Small intestine (tissue), 7 donors: ENCODE results near the gene MPHOSPH8. TPM values are rescaled to one million over a fixed set of nuclear protein-coding genes. Genes with fewer than 3 reads are reported as not detected.
A peak's percentile ranks its signal among the peaks of the same experiment; 100 is the strongest.

Experiments used
- DNase-seq, 2 donors: peaks; one replicate each; pipeline versions ENCODE4 v3.0.0 to v3.0.0-alpha.2; 2013
- FAIRE-seq: peaks from 2 replicates; lab custom pipeline; 2012; peaks lifted over from hg19 to GRCh38; lab: Jason Lieb, UNC
- H3K27ac ChIP-seq, 3 donors: one replicate each; pipeline ENCODE4 v1.5.1; 2013; ENCODE audit warnings: low read length in 2 of 3, mild to moderate bottlenecking in 2 of 3, control low read depth in 1 of 3, inconsistent platforms in 1 of 3, low read depth in 1 of 3, moderate library complexity in 1 of 3
- H3K27me3 ChIP-seq, 3 donors: one replicate each; pipeline ENCODE4 v1.6.1; 2013; ENCODE audit warnings: low read length in 3 of 3, inconsistent platforms in 1 of 3; ENCODE audit not compliant: control insufficient read depth in 3 of 3, insufficient read depth in 3 of 3
- H3K36me3 ChIP-seq, 3 donors: one replicate each; pipeline ENCODE4 v1.6.1; 2013; ENCODE audit warnings: low read length in 3 of 3, inconsistent platforms in 1 of 3, low read depth in 1 of 3, mild to moderate bottlenecking in 1 of 3, moderate library complexity in 1 of 3; ENCODE audit not compliant: control insufficient read depth in 3 of 3, insufficient read depth in 2 of 3
- H3K4me1 ChIP-seq, 3 donors: one replicate each; pipeline ENCODE4 v1.6.1; 2013; ENCODE audit warnings: low read length in 2 of 3, inconsistent platforms in 1 of 3, low read depth in 1 of 3, mild to moderate bottlenecking in 1 of 3, moderate library complexity in 1 of 3; ENCODE audit not compliant: control insufficient read depth in 3 of 3, insufficient read depth in 2 of 3
- H3K4me3 ChIP-seq, 3 donors: one replicate each; pipeline ENCODE4 v1.5.1; 2013; ENCODE audit warnings: low read length in 3 of 3, control low read depth in 1 of 3, inconsistent platforms in 1 of 3, low read depth in 1 of 3, mild to moderate bottlenecking in 1 of 3, moderate library complexity in 1 of 3
- H3K9me3 ChIP-seq, 2 donors: one replicate each; pipeline ENCODE4 v1.6.1; 2013; ENCODE audit warnings: low read depth in 1 of 2, low read length in 1 of 2; ENCODE audit not compliant: control insufficient read depth in 2 of 2, insufficient read depth in 1 of 2
- WGBS, 3 donors: extraction: QIAGEN DNeasy Blood & Tissue Kit; methylation state at CpG; one replicate each; pipeline ENCODE4 v1.1.7; 2013; 5-methylcytosine and 5-hydroxymethylcytosine counted together
- polyA plus RNA-seq, 4 donors: library from polyadenylated mRNA; stranded (reverse) in 3 of 4; unstranded in 1 of 4; fragments of 200-250 nt in 3 of 4; fragments of 120-200 nt in 1 of 4; gene quantifications; one replicate each; pipeline versions ENCODE4 v1.2.1 to v1.2.3, GENCODE V29; 2013
- donor health status: healthy with polysubstance abuse.
- donor health status: control.
- donor health status: control.
- donor health status: Bipolar disorder and iron deficiency.
- donor health status: healthy.

Gene MPHOSPH8
- polyA plus RNA-seq, 4 donors = 21.2 to 54.7 (median 28.1) TPM

DNA sequence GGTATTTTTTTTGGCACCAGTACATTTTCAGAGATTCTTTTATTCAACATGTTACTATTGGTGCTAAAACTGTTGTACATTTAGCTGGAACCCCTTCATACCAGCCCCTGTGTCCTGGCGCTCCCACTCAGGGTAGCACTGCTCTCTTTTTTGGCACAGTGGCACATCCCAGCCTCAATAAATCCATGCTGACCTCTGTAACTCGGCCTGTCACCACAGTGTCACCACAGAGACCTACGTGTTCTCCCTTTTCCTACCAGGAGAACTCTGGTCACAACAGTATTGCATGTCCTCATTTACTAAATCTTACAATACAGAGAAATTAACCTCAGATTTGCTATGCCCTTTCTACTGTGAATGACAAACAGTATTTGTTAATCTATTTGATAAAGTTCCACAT lies 10.2 kb downstream of the MPHOSPH8 start:
- no peaks in the 10 kb centered on the region for H3K4me1 ChIP-seq
- H3K27me3 ChIP-seq = no peaks in the 10 kb centered on the region
- H3K27ac ChIP-seq = no peak overlapping the region
- H3K9me3 ChIP-seq = no peaks in the 10 kb centered on the region
- no peak overlapping the region for H3K4me3 ChIP-seq
- 94 to 97% (median 95%) methylated on average over 3 of the region's 3 CpGs for WGBS, 3 donors
- DNase-seq = no peak
- no peak for FAIRE-seq
- H3K36me3 ChIP-seq = peaks cover 6 to 24% (median 11%) of the 10 kb centered on the region in 3 donors

- H3K9me3 ChIP-seq = no peaks in the 10 kb centered on the region
- no peaks in the 10 kb centered on the region for H3K4me1 ChIP-seq
- H3K4me3 ChIP-seq = no peak overlapping the region
- H3K27me3 ChIP-seq = no peaks in the 10 kb centered on the region
- FAIRE-seq = no peak
- DNase-seq = no peak
- WGBS, 3 donors = 89 to 100% (median 97%) methylated on average over 2 of the region's 2 CpGs
- H3K27ac ChIP-seq = no peak overlapping the region
- peaks cover 8 to 21% (median 11%) of the 10 kb centered on the region in 3 donors for H3K36me3 ChIP-seq
These were observed 11.5 kb downstream of the MPHOSPH8 start for GRCh38 chr13:19645000-19645399.

GRCh38 chr13:19646063-19646462 lies 12.6 kb downstream of the MPHOSPH8 start:
- FAIRE-seq (no peak), DNase-seq (no peak)
- no peak overlapping the region for H3K4me3 ChIP-seq
- 77 to 84% (median 83%) methylated on average over 4 of the region's 4 CpGs for WGBS, 3 donors
- H3K27me3 ChIP-seq = no peaks in the 10 kb centered on the region
- H3K9me3 ChIP-seq = no peaks in the 10 kb centered on the region
- H3K27ac ChIP-seq = no peak overlapping the region
- no peaks in the 10 kb centered on the region for H3K4me1 ChIP-seq
- H3K36me3 ChIP-seq = peaks cover 10 to 24% (median 11%) of the 10 kb centered on the region in 3 donors

DNA sequence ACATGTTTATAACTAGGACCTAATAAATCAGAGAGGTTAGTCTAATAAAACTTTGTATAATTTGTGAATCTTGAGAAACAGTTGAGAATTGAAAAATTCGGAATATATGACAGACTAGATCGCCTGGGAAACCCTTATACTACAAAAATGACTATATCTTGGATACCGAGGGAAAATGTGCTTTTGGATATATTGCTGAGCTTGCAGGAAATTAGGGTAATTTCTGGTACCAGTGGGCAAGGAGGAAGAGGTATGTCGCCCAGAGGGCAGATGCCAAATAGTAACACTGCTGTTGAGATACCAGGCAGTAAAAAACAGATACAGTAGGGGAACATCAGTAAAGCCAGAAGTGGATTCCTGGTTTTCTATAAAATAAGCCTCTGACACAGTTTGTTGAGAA lies 17.3 kb downstream of the MPHOSPH8 start:
- H3K4me3 ChIP-seq = no peak overlapping the region
- FAIRE-seq (no peak), DNase-seq (no peak)
- peaks cover 0 to 28% (median 7%) of the 10 kb centered on the region in 3 donors for H3K36me3 ChIP-seq
- no peaks in the 10 kb centered on the region for H3K9me3 ChIP-seq
- WGBS, 3 donors = 96 to 97% (median 97%) methylated on average over 4 of the region's 4 CpGs
- no peaks in the 10 kb centered on the region for H3K4me1 ChIP-seq
- no peak overlapping the region for H3K27ac ChIP-seq
- H3K27me3 ChIP-seq = no peaks in the 10 kb centered on the region

DNA sequence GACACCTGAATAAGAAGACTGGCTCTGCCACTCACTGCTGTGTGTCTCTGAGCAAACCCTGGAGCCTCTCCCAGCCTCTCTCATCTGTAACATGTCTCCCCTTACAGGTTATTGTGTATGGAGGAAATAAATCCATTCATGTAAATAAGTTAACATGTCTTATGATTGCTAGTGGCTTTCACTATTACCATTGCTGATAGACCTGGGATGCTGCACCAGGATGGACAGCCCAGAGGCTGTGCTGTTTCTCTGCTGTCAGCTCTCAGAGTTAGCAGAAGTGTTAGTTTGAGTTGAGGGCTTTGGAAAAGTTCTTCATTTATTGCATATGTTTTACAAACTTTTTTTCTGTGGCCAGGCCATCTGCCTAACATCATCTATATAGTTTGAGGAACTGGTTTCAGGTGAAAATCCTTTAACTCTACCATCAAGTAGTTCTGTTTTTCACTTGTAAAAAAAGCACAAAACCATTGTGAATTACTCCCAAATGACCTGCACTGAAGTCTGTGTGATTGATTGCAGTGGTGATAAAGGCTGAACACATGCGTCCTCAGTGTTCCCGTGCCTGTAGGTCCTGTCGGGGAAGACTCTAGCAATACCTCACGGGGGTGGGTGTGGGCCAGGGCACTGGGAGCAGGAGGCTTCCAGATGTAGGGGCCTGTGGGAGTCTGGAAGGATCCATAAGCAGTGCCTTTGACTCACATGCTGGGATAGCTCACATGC lies 24.6 kb downstream of the MPHOSPH8 start:
- Histone ChIP-seq H3K27me3 (no peaks in the 10 kb centered on the region), H3K9me3 (no peaks in the 10 kb centered on the region), H3K4me3 (no peak overlapping the region), H3K36me3 (peaks cover 6 to 27% (median 18%) of the 10 kb centered on the region in 3 donors), H3K27ac (peak overlapping the region in 1 of 3 donors; percentile 12), H3K4me1 (no peaks in the 10 kb centered on the region)
- 57 to 71% (median 67%) methylated on average over 4 of the region's 4 CpGs for WGBS, 3 donors
- FAIRE-seq (no peak), DNase-seq (no peak)

DNA sequence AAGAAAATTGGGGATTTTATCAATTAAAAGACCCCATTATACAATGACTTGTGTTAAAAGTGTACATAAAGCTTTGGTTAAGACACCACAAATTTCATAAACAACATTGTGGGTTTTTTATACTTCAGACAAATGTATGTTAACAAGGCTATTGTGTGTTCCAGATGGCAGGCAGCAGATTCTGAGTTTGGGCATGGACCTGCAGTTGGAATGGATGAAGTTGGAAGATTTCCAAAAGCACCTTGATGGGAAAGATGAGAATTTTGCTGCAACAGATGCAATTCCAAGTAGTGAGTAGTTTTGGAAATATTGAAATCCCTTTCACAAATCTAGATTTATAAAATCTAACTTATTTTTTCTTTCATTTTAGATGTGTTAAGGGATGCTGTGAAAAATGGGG lies 25.4 kb downstream of the MPHOSPH8 start:
- Histone ChIP-seq H3K27ac (no peak overlapping the region), H3K4me1 (no peaks in the 10 kb centered on the region), H3K36me3 (peaks cover 10 to 35% (median 24%) of the 10 kb centered on the region in 3 donors), H3K4me3 (no peak overlapping the region), H3K27me3 (no peaks in the 10 kb centered on the region), H3K9me3 (no peaks in the 10 kb centered on the region)
- DNase-seq (no peak), FAIRE-seq (no peak)

DNA sequence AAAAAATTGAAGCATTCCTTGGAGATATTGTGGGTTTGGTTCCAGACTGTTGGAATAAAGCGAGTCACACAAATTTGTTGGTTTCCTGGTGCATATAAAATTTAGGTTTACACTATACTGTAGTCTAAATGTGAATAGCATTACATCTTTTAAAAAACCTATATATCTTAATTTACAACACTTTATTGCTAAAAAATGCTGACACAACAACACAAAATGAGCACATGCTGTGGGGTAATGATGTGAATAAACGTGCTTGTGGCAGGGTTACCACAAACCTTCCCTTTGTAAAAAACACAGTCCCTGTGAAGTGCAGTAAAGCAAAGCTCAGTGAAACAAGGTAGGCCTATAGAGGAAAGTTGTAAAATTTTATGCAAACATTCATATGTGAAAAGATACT lies 27.7 kb downstream of the MPHOSPH8 start:
- Histone ChIP-seq H3K9me3 (no peaks in the 10 kb centered on the region), H3K4me3 (no peak overlapping the region), H3K27ac (no peak overlapping the region), H3K4me1 (no peaks in the 10 kb centered on the region), H3K36me3 (peaks cover 14 to 52% (median 39%) of the 10 kb centered on the region in 3 donors), H3K27me3 (no peaks in the 10 kb centered on the region)
- WGBS, 3 donors = 86 to 87% (median 86%) methylated on average over 2 of the region's 2 CpGs
- DNase-seq (no peak), FAIRE-seq (no peak)

GRCh38 chr13:19661561-19661960 lies 28.1 kb downstream of the MPHOSPH8 start:
- no peak overlapping the region for H3K4me3 ChIP-seq
- WGBS, 3 donors = 94% methylated on average over 15 of the region's 15 CpGs
- H3K9me3 ChIP-seq = no peaks in the 10 kb centered on the region
- no peak for DNase-seq
- no peak overlapping the region for H3K27ac ChIP-seq
- H3K27me3 ChIP-seq = no peaks in the 10 kb centered on the region
- H3K4me1 ChIP-seq = no peaks in the 10 kb centered on the region
- peaks cover 14 to 53% (median 42%) of the 10 kb centered on the region in 3 donors for H3K36me3 ChIP-seq
- no peak for FAIRE-seq
